ENCODE measurements around the gene NFASC. TPM values are rescaled to one million over a fixed set of nuclear protein-coding genes. Genes with fewer than 3 reads are reported as not detected.

Gene NFASC
- total and polyA plus RNA-seq, 8 donors, result 3.3 to 12.7 (median 6.7) TPM

- H3K4me1 ChIP-seq, result no peaks in the 10 kb centered on the region
- TF ChIP-seq CTCF (IDR thresholded peaks at IDR 0.05), result no peak
- intact Hi-C loops (cut with DNase I), result no loop called here
- ATAC-seq (no peak), DNase-seq (no peak), FAIRE-seq (no peak)
- H3K36me3 ChIP-seq, result no peaks in the 10 kb centered on the region
- H3K27me3 ChIP-seq, result no peaks in the 10 kb centered on the region
- WGBS, 2 donors, result 72 to 78% methylated on average over 2 of the region's 2 CpGs
- H3K9me3 ChIP-seq, result no peaks in the 10 kb centered on the region
- no peak overlapping the region for H3K27ac ChIP-seq
- H3K4me3 ChIP-seq, result no peak overlapping the region
Observed at GRCh38 chr1:204852854-204853253, 17.8 kb upstream of the NFASC start.

GRCh38 chr1:204853436-204853835 lies 17.2 kb upstream of the NFASC start:
- FAIRE-seq, result no peak

GRCh38 chr1:204854286-204854685 lies 16.4 kb upstream of the NFASC start:
- FAIRE-seq, result no peak

More at GRCh38 chr1:204853436-204853835, 17.2 kb upstream of the NFASC start:
- no peak for TF ChIP-seq CTCF (IDR thresholded peaks at IDR 0.05)
- DNase-seq, result no peak
- H3K9me3 ChIP-seq, result no peaks in the 10 kb centered on the region
- intact Hi-C loops (cut with DNase I), result no loop called here
- WGBS, 2 donors, result 77 to 83% methylated on average over 1 of the region's 1 CpG
- no peaks in the 10 kb centered on the region for H3K4me1 ChIP-seq
- no peak overlapping the region for H3K4me3 ChIP-seq
- no peaks in the 10 kb centered on the region for H3K27me3 ChIP-seq
- ATAC-seq, result no peak
- H3K36me3 ChIP-seq, result no peaks in the 10 kb centered on the region
- H3K27ac ChIP-seq, result no peak overlapping the region

GRCh38 chr1:204858363-204858821 lies 12.3 kb upstream of the NFASC start:
- H3K4me3 ChIP-seq, result no peak overlapping the region
- no peaks in the 10 kb centered on the region for H3K9me3 ChIP-seq
- no peaks in the 10 kb centered on the region for H3K4me1 ChIP-seq
- FAIRE-seq (no peak), DNase-seq (no peak), ATAC-seq (peak in 2 of 4 donors; percentile 56 to 59)
- no peaks in the 10 kb centered on the region for H3K27me3 ChIP-seq
- H3K36me3 ChIP-seq, result no peaks in the 10 kb centered on the region
- TF ChIP-seq CTCF (IDR thresholded peaks at IDR 0.05), result no peak
- WGBS, 2 donors, result 54 to 64% methylated on average over 8 to 9 of the region's 9 CpGs
- intact Hi-C loops (cut with DNase I), result no loop called here
- H3K27ac ChIP-seq, result no peak overlapping the region

More at GRCh38 chr1:204854286-204854685, 16.4 kb upstream of the NFASC start:
- WGBS, 2 donors, result 15 to 29% methylated on average over 2 of the region's 2 CpGs
- H3K9me3 ChIP-seq, result no peaks in the 10 kb centered on the region
- H3K27ac ChIP-seq, result no peak overlapping the region
- no peaks in the 10 kb centered on the region for H3K27me3 ChIP-seq
- no peak overlapping the region for H3K4me3 ChIP-seq
- DNase-seq (no peak), ATAC-seq (no peak)
- no peaks in the 10 kb centered on the region for H3K4me1 ChIP-seq
- intact Hi-C loops (cut with DNase I), result no loop called here
- TF ChIP-seq CTCF (IDR thresholded peaks at IDR 0.05), result no peak
- H3K36me3 ChIP-seq, result no peaks in the 10 kb centered on the region

- DNase-seq (no peak), FAIRE-seq (no peak), ATAC-seq (no peak)
- H3K27ac ChIP-seq, result no peak overlapping the region
- no peaks in the 10 kb centered on the region for H3K9me3 ChIP-seq
- no peak for TF ChIP-seq CTCF (IDR thresholded peaks at IDR 0.05)
- intact Hi-C loops (cut with DNase I), result no loop called here
- H3K27me3 ChIP-seq, result no peaks in the 10 kb centered on the region
- no peak overlapping the region for H3K4me3 ChIP-seq
- no peaks in the 10 kb centered on the region for H3K4me1 ChIP-seq
- 55 to 73% methylated on average over 4 of the region's 4 CpGs for WGBS, 2 donors
- no peaks in the 10 kb centered on the region for H3K36me3 ChIP-seq
Observed at GRCh38 chr1:204859861-204860267, 10.8 kb upstream of the NFASC start.

Data from pancreas (tissue), 10 donors.